ENCODE measurements around the gene TPK1.

GRCh38 chr7:144729226-144729625, 106.6 kb downstream of the TPK1 start:
- TF ChIP-seq CTCF (IDR thresholded peaks at IDR 0.05) (no peak), EZH2 (IDR thresholded peaks at IDR 0.05) (no peak)

All from neural progenitor cell (in vitro differentiated cells).